GM12878 (cell line): ENCODE results near the gene SFXN5. TPM values are rescaled to one million over a fixed set of nuclear protein-coding genes. Genes with fewer than 3 reads are reported as not detected.

Source experiments
- ATAC-seq: fragments of 200-7000 bp; cut with Tn5 transposase; 3 replicates; pipeline ENCODE4 v1.9.1; 2020; ENCODE audit warnings: mild to moderate bottlenecking, moderate library complexity
- BruUV-seq: library from RNA; stranded (reverse); fragments of 400-500 nt; replicated peaks from 2 replicates; lab custom pipeline; 2021; lab: Mats Ljungman, UMichigan
- CTCF ChIA-PET: fragments of 300-600 bp; sonication (Branson Sonifier 250); formaldehyde crosslinking; extraction: SDS; loops from one replicate; lab custom pipeline; 2021; ENCODE audit warnings: inconsistent platforms; lab: Yijun Ruan, JAX
- POLR2A ChIA-PET: fragments of 350-600 bp; formaldehyde crosslinking; extraction: SDS; loops from one replicate; lab custom pipeline; 2021; ENCODE audit warnings: inconsistent platforms; lab: Charles Lee
- RAD21 ChIA-PET: fragments of 300-600 bp; sonication (Branson Sonifier 250); formaldehyde crosslinking; loops from one replicate; lab custom pipeline; 2023; ENCODE audit warnings: antibody characterized with exemption; ENCODE audit not compliant: unreplicated experiment; lab: Charles Lee
- SMC1A ChIA-PET: fragments of 300-600 bp; sonication (Branson Sonifier 250); formaldehyde crosslinking; loops from one replicate; lab custom pipeline; 2023; ENCODE audit not compliant: unreplicated experiment, uncharacterized antibody; lab: Charles Lee
- DNase-seq: peaks from one replicate; pipeline ENCODE4 v3.0.0-alpha.2; 2011; ENCODE audit warnings: low read depth, low spot score
- FAIRE-seq: peaks from 3 replicates; lab custom pipeline; 2011; peaks lifted over from hg19 to GRCh38; lab: Jason Lieb, UNC
- H2AFZ ChIP-seq: 2 replicates; pipeline ENCODE4 v1.6.0; 2011; ENCODE audit warnings: low read depth, low read length, control low read depth; ENCODE audit not compliant: control insufficient read depth
- H3K27ac ChIP-seq: 2 replicates; pipeline ENCODE4 v1.5.1; 2011; ENCODE audit warnings: control low read depth; ENCODE audit not compliant: control insufficient read depth, insufficient read depth
- H3K27me3 ChIP-seq, 2 experiments: replicated peaks in 1 of 2; 2 replicates each; pipeline versions ENCODE4 v1.6.0 to v1.6.1; 2011; ENCODE audit warnings: low read length in 1 of 2; ENCODE audit not compliant: control insufficient read depth in 2 of 2, insufficient read depth in 2 of 2
- H3K36me3 ChIP-seq, 2 experiments: 2 replicates each; pipeline ENCODE4 v1.5.1; 2011; ENCODE audit warnings: low read length in 1 of 2; ENCODE audit not compliant: control insufficient read depth in 2 of 2, insufficient read depth in 2 of 2
- H3K4me1 ChIP-seq: 2 replicates; pipeline ENCODE4 v1.6.1; 2011; ENCODE audit warnings: mild to moderate bottlenecking, low read length, moderate library complexity, mixed read lengths; ENCODE audit not compliant: control insufficient read depth, insufficient read depth
- H3K4me2 ChIP-seq: 2 replicates; pipeline ENCODE4 v1.6.0; 2011; ENCODE audit warnings: control low read depth; ENCODE audit not compliant: control insufficient read depth, insufficient read depth
- H3K4me3 ChIP-seq: fragments of 200-600 bp; sonication (generic); 2 replicates; pipeline ENCODE4 v1.5.1; 2016
- H3K79me2 ChIP-seq: 2 replicates; pipeline ENCODE4 v1.6.0; 2011; ENCODE audit warnings: low read length; ENCODE audit not compliant: control insufficient read depth, insufficient read depth
- H3K9ac ChIP-seq: 2 replicates; pipeline ENCODE4 v1.8.0; 2011; ENCODE audit warnings: low read length, control low read depth, mixed read lengths; ENCODE audit not compliant: control insufficient read depth, insufficient read depth
- H3K9me3 ChIP-seq: replicated peaks from 3 replicates; pipeline ENCODE4 v1.5.1; 2011; ENCODE audit warnings: mild to moderate bottlenecking, low read length; ENCODE audit not compliant: control insufficient read depth, insufficient read depth
- H4K20me1 ChIP-seq: 2 replicates; pipeline ENCODE4 v1.6.0; 2011; ENCODE audit not compliant: control insufficient read depth, insufficient read depth
- BHLHE40 ChIP-seq, 2 experiments: fragments of 450-650 bp in 1 of 2; IDR thresholded peaks; 2 replicates each; pipeline ENCODE4 v1.6.1; 2011 to 2017; ENCODE audit warnings: low read depth in 2 of 2, borderline replicate concordance in 1 of 2, improper control_type of control experiment in 1 of 2, low read length in 1 of 2, mild to moderate bottlenecking in 1 of 2
- BRCA1 ChIP-seq: IDR thresholded peaks from 2 replicates; pipeline ENCODE4 v1.6.1; 2011; ENCODE audit warnings: low read depth, low read length, improper control_type of control experiment
- CEBPB ChIP-seq, 2 experiments: fragments of 150-350 bp in 1 of 2; IDR thresholded peaks; 2 replicates each; pipeline ENCODE4 v1.6.1; 2012 to 2014; ENCODE audit warnings: low read depth in 2 of 2, low read length in 2 of 2, borderline replicate concordance in 1 of 2, inconsistent platforms in 1 of 2
- EED ChIP-seq: sonication (generic); IDR thresholded peaks from 2 replicates; pipeline ENCODE4 v1.6.1; 2016; ENCODE audit warnings: antibody characterized with exemption, low read depth
- EZH2 ChIP-seq: IDR thresholded peaks from 2 replicates; pipeline ENCODE4 v1.6.1; 2012; ENCODE audit warnings: low read depth, mild to moderate bottlenecking, control low read depth, inconsistent platforms, low read length, borderline replicate concordance; ENCODE audit not compliant: control insufficient read depth
- IRF4 ChIP-seq: IDR thresholded peaks from 2 replicates; pipeline ENCODE4 v1.6.1; 2011; ENCODE audit warnings: low read depth, low read length
- JUNB ChIP-seq: IDR thresholded peaks from 2 replicates; pipeline ENCODE4 v1.6.1; 2016; ENCODE audit warnings: antibody characterized with exemption, mild to moderate bottlenecking
- MXI1 ChIP-seq: fragments of 150-350 bp; IDR thresholded peaks from 2 replicates; pipeline ENCODE4 v1.6.1; 2011; ENCODE audit warnings: low read depth, mild to moderate bottlenecking, inconsistent platforms, low read length, improper control_type of control experiment
- RUNX3 ChIP-seq: IDR thresholded peaks from 2 replicates; pipeline ENCODE4 v1.6.1; 2012; ENCODE audit warnings: low read length, inconsistent platforms
- SREBF1 ChIP-seq: IDR thresholded peaks from 2 replicates; pipeline ENCODE4 v1.6.1; 2012; ENCODE audit warnings: mild to moderate bottlenecking, low read length
- ZBTB33 ChIP-seq: fragments of 450-650 bp; IDR thresholded peaks from 2 replicates; pipeline ENCODE4 v1.6.1; 2017; ENCODE audit warnings: mild to moderate bottlenecking
- ZBTB40 ChIP-seq: fragments of 450-650 bp; IDR thresholded peaks from 2 replicates; pipeline ENCODE4 v1.6.1; 2016; ENCODE audit warnings: mild to moderate bottlenecking, moderate library complexity, borderline replicate concordance
- WGBS: methylation state at CpG from one replicate; pipeline ENCODE4 v1.1.6; 2016; ENCODE audit warnings: low lambda C conversion rate; ENCODE audit not compliant: insufficient replicate concordance, insufficient coverage; ENCODE audit errors: missing lambda C conversion rate; 5-methylcytosine and 5-hydroxymethylcytosine counted together
- in situ Hi-C: fragments of 300-500 bp; cut with MboI; formaldehyde crosslinking; loops from 9 replicates; pipeline ENCODE4 v1.14.3; 2018; ENCODE audit warnings: mixed read lengths
- intact Hi-C: fragments of 100-400 bp; cut with micrococcal nuclease; formaldehyde crosslinking; loops from one replicate; pipeline ENCODE4 v1.14.2; 2022; ENCODE audit not compliant: unreplicated experiment
- polyA plus RNA-seq, 11 experiments: library from polyadenylated mRNA; depleted of rRNA in 4 of 11; unstranded in 6 of 11; stranded (reverse) in 5 of 11; fragments of >200 nt; fragmentation: Nextera tagmentation in 4 of 11; fragmentation: Illumina TruSeq in 1 of 11; extraction: Ambion mirVana in 4 of 11; extraction: Trizol in 1 of 11; gene quantifications; 1 replicate in 1 of 11; 2 replicates in 10 of 11; pipeline versions ENCODE4 v1.2.1 to v1.2.3, GENCODE V29; 2011 to 2016; ENCODE audit warnings: inconsistent platforms in 2 of 11, missing spikeins in 2 of 11, low read depth in 1 of 11
- total RNA-seq, 4 experiments: library from RNA; depleted of rRNA in 3 of 4; stranded (reverse); fragments of >200 nt in 3 of 4; fragmentation: Illumina TruSeq in 1 of 4; extraction: Trizol in 1 of 4; gene quantifications; 2 replicates each; pipeline versions ENCODE4 v1.2.1 to v1.2.3, GENCODE V29; 2013 to 2021

The SFXN5 gene
- total and polyA plus RNA-seq, 10 of the 15 experiments (the other 5 are each of a cell fraction or from before 2014, with no cell fraction given) = 3.3 to 15.9 (median 11.2) TPM

GRCh38 chr2:72919414-72920317, 151.8 kb downstream of the SFXN5 start:
- no peak overlapping the region for H3K27ac ChIP-seq
- no peak overlapping the region for H3K9ac ChIP-seq
- ChIA-PET RAD21 (interaction anchor here (6.7 kb wide), 1 partner anchor 26 kb away, joined by 88 read pairs; no protein-coding TSS in a partner anchor), SMC1A (interaction anchor here (0.8 kb wide), 1 partner anchor 25 kb away, joined by 3 read pairs; no protein-coding TSS in a partner anchor), CTCF (interaction anchor here (1.3 to 6.3 kb wide), 2 partner anchors 16 to 27 kb away, joined by 3 to 106 read pairs; no protein-coding TSS in a partner anchor), POLR2A (interaction anchor here (5.8 kb wide), 1 partner anchor 25 kb away, joined by 42 read pairs; no protein-coding TSS in a partner anchor)
- no peaks in the 10 kb centered on the region; the same call in 2 of the 3 replicates for H3K9me3 ChIP-seq
- no peak for FAIRE-seq
- H4K20me1 ChIP-seq = peaks cover 2% of the 10 kb centered on the region; the same call in 1 of the 2 replicates
- no peaks in the 10 kb centered on the region for H3K79me2 ChIP-seq
- no peaks in the 10 kb centered on the region for H3K36me3 ChIP-seq
- peaks cover 9% of the 10 kb centered on the region for H3K4me1 ChIP-seq
- H3K4me2 ChIP-seq = peak overlapping the region; percentile 50; the same call in 1 of the 2 replicates
- TSS peak; percentile 62 for BruUV-seq
- H3K4me3 ChIP-seq = peak overlapping the region; percentile 0; the same call in 1 of the 2 replicates
- H2AFZ ChIP-seq = no peak overlapping the region
- H3K27me3 ChIP-seq = peaks cover 13 to 67% of the 10 kb centered on the region in 2 experiments
- DNase-seq = no peak
- 40% methylated on average over 38 of the region's 48 CpGs for WGBS
- intact Hi-C loops (loop anchor here (5.0 kb wide), 1 partner anchor 153 kb away; the partner anchor contains the start of gene SFXN5), in situ Hi-C loops (no loop called here)
- no peak for ATAC-seq
- no peak for TF ChIP-seq ZBTB40
- TF ChIP-seq EZH2 = 0 out of 2 replicates have a peak, but pooled peaks have one; percentile 77
- no peak for TF ChIP-seq ZBTB33
- TF ChIP-seq IRF4 = no peak
- 0 out of 2 replicates have a peak, but pooled peaks have one; percentile 10 for TF ChIP-seq RUNX3
- no peak for TF ChIP-seq CEBPB (IDR thresholded peaks at IDR 0.05; ENCODE audit: borderline replicate concordance in 1 of 2, low read depth in 2 of 2, low read length in 2 of 2)
- no peak for TF ChIP-seq BHLHE40 (IDR thresholded peaks at IDR 0.05; ENCODE audit: borderline replicate concordance in 1 of 2, low read depth in 2 of 2, low read length in 1 of 2)
- TF ChIP-seq EED = no peak
- no peak for TF ChIP-seq BRCA1
- TF ChIP-seq SREBF1 = no peak
- no peak for TF ChIP-seq JUNB
- TF ChIP-seq MXI1 = no peak
